ENCODE measurements around the gene NAXE. TPM values are rescaled to one million over a fixed set of nuclear protein-coding genes. Genes with fewer than 3 reads are reported as not detected.

Gene NAXE
- polyA plus RNA-seq, 1 donor from 2014 or later, result 95.7 TPM

GRCh38 chr1:156640842-156641706, 49.5 kb downstream of the NAXE start:
- H2AFZ ChIP-seq (ENCODE audit: low read depth, low read length), result no peak overlapping the region

More at GRCh38 chr1:156640842-156641706, 49.5 kb downstream of the NAXE start:
- peak overlapping the region; percentile 54 for H3K9ac ChIP-seq (ENCODE audit: low read length)
- no peaks in the 10 kb centered on the region for H3F3A ChIP-seq (ENCODE audit: insufficient read depth, low read length, poor library complexity, severe bottlenecking)
- no peak overlapping the region for H3K27ac ChIP-seq (ENCODE audit: low read length)
- H3K79me2 ChIP-seq (replicated peaks; ENCODE audit: insufficient read depth, low read length), result no peaks in the 10 kb centered on the region
- peak overlapping the region; percentile 71 for H3K4me3 ChIP-seq (ENCODE audit: low read length)
- peak overlapping the region; percentile 30 for H3K4me2 ChIP-seq (ENCODE audit: low read length)
- H3K36me3 ChIP-seq (ENCODE audit: insufficient read depth, low read length), result no peaks in the 10 kb centered on the region
- H3K27me3 ChIP-seq (ENCODE audit: insufficient read depth, low read depth, low read length), result peaks cover 34% of the 10 kb centered on the region
- TF ChIP-seq REST (IDR thresholded peaks at IDR 0.05; ENCODE audit: borderline replicate concordance) (no peak), CTCF (IDR thresholded peaks at IDR 0.05; ENCODE audit: poor library complexity, severe bottlenecking) (no peak), TAF1 (IDR thresholded peaks at IDR 0.05; ENCODE audit: low read depth) (no peak), SMC3 (conservative IDR thresholded peaks at IDR 0.05; ENCODE audit: poor library complexity) (no peak), EP300 (conservative IDR thresholded peaks at IDR 0.05; ENCODE audit: poor library complexity, severe bottlenecking) (no peak), MXI1 (conservative IDR thresholded peaks at IDR 0.05; ENCODE audit: poor library complexity, severe bottlenecking) (no peak), POLR2AphosphoS5 (IDR thresholded peaks at IDR 0.05) (no peak), RAD21 (conservative IDR thresholded peaks at IDR 0.05) (no peak), EZH2 (IDR thresholded peaks at IDR 0.05; ENCODE audit: borderline replicate concordance, insufficient read depth, low read length, poor library complexity, severe bottlenecking) (no peak)
- H4K20me1 ChIP-seq (ENCODE audit: insufficient read depth), result no peaks in the 10 kb centered on the region
- no peaks in the 10 kb centered on the region for H3K9me2 ChIP-seq (ENCODE audit: insufficient read depth, low read length)
- H3K9me3 ChIP-seq (ENCODE audit: low read length), result no peaks in the 10 kb centered on the region

Measured in neural cell (in vitro differentiated cells).